Activated T-helper 1 cell treated with anti-CD3 and anti-CD28 coated beads, Interleukin-12 subunit alpha, Interleukin-12 subunit beta, Interleukin-2, Interleukin-4 antibody, amounts not matched to agents 30 ng/mL and 10 ng/mL and 1 ng/mL, durations not matched to agents 14 hours and 24 hours and 36 hours (primary cell): ENCODE data around the gene NES. TPM values are rescaled to one million over a fixed set of nuclear protein-coding genes. Genes with fewer than 3 reads are reported as not detected.

Experiments
- DNase-seq: peaks from one replicate; pipeline ENCODE4 v3.0.0; 2021; ENCODE audit warnings: low spot score
- H3K27ac Mint-ChIP-seq: one replicate; pipeline ENCODE4 v1.8.0; 2021; ENCODE audit warnings: mild to moderate bottlenecking, mixed read lengths
- H3K27me3 Mint-ChIP-seq: one replicate; pipeline ENCODE4 v1.8.0; 2022; ENCODE audit warnings: mild to moderate bottlenecking, moderate library complexity, mixed read lengths; ENCODE audit not compliant: insufficient read depth
- H3K36me3 Mint-ChIP-seq: one replicate; pipeline ENCODE4 v1.8.0; 2021; ENCODE audit warnings: low read depth, mixed read lengths
- H3K4me1 Mint-ChIP-seq: one replicate; pipeline ENCODE4 v1.8.0; 2021; ENCODE audit warnings: low read depth, mixed read lengths
- H3K4me3 Mint-ChIP-seq: one replicate; pipeline ENCODE4 v1.8.0; 2021; ENCODE audit warnings: mild to moderate bottlenecking, moderate library complexity, mixed read lengths
- H3K9me3 Mint-ChIP-seq: one replicate; pipeline ENCODE4 v1.8.0; 2021; ENCODE audit warnings: mixed read lengths
- intact Hi-C: fragments of 100-400 bp; cut with micrococcal nuclease; formaldehyde crosslinking; loops from one replicate; pipeline ENCODE4 v1.15.1; 2024
- total RNA-seq: library from RNA; stranded (reverse); gene quantifications from 2 replicates; pipeline ENCODE4 v1.2.3, GENCODE V29; 2022

Gene NES
- total RNA-seq, 1 donor from 2014 or later, result not detected

DNA sequence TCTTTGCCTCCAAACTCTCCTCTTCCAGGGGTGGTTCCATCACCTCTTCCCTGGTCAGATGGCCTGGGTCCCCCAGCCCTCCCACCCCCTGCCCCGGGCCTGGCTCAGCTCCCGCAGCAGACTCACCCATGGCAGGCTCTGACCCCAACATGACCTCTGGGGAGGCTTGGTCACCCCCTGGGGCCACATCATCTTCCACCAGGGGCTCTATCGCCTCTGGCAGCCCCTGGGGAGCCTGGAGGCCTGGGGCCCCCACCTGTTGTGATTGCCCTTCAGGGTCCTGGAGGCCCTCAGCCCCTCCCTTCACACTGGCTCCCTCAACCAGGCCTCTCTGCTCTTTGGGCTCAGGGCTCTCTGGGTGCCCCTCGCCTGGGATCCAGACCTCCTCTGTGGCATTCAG, 6.4 kb downstream of the NES start:
- Mint-ChIP-seq H3K27me3 (peaks cover 38% of the 10 kb centered on the region), H3K4me1 (no peaks in the 10 kb centered on the region), H3K9me3 (no peaks in the 10 kb centered on the region), H3K27ac (no peak overlapping the region), H3K36me3 (no peaks in the 10 kb centered on the region), H3K4me3 (no peak overlapping the region)
- intact Hi-C loops, result no loop called here
- DNase-seq, result no peak

DNA sequence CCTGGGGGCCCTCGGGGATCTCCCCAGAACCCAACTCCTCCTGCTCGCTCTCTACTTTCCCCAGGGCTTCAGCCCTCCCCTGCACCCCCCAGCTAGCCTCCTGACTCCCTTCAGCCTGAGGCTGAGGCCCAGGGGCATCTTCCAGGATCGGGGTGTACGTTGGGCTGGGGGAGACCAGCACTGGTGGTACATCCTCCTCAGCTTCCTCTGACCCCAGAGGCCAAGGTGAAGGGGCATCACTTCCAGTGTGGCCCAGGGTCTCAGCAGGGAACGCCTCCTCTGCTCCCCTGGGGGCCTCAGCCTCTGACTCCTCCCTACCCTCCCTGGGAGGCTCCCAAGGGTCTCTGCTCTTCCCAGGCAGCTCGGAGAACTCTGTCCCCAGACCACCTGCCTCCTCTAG, 6.8 kb downstream of the NES start:
- no peak overlapping the region for H3K4me3 Mint-ChIP-seq
- intact Hi-C loops, result no loop called here
- H3K27ac Mint-ChIP-seq, result no peak overlapping the region
- no peaks in the 10 kb centered on the region for H3K9me3 Mint-ChIP-seq
- peaks cover 36% of the 10 kb centered on the region for H3K27me3 Mint-ChIP-seq
- H3K36me3 Mint-ChIP-seq, result no peaks in the 10 kb centered on the region
- DNase-seq, result no peak
- H3K4me1 Mint-ChIP-seq, result no peaks in the 10 kb centered on the region

DNA sequence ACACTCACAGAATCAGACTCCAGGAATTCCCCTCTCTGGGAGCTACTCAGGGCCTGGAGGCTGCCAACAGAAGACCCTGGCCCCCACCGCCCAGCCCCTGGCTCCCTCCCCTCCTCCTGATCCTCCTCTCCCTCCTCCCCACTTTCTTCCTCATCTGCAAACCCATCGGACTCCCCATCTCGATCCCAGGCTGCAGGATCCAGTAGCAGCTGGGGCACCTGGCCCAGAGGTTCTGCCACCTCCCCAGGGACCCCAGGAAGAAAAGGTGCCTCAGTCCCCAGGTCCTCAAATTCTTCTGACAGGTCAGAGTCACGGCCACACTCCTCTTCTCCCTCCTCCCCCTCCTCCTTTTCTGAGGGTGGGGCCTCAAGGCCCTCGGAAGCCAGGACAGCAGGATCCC, 7.4 kb downstream of the NES start:
- no peaks in the 10 kb centered on the region for H3K4me1 Mint-ChIP-seq
- no peaks in the 10 kb centered on the region for H3K9me3 Mint-ChIP-seq
- no peak for DNase-seq
- intact Hi-C loops, result no loop called here
- H3K4me3 Mint-ChIP-seq, result no peak overlapping the region
- H3K36me3 Mint-ChIP-seq, result no peaks in the 10 kb centered on the region
- H3K27ac Mint-ChIP-seq, result no peak overlapping the region
- H3K27me3 Mint-ChIP-seq, result peaks cover 35% of the 10 kb centered on the region

DNA sequence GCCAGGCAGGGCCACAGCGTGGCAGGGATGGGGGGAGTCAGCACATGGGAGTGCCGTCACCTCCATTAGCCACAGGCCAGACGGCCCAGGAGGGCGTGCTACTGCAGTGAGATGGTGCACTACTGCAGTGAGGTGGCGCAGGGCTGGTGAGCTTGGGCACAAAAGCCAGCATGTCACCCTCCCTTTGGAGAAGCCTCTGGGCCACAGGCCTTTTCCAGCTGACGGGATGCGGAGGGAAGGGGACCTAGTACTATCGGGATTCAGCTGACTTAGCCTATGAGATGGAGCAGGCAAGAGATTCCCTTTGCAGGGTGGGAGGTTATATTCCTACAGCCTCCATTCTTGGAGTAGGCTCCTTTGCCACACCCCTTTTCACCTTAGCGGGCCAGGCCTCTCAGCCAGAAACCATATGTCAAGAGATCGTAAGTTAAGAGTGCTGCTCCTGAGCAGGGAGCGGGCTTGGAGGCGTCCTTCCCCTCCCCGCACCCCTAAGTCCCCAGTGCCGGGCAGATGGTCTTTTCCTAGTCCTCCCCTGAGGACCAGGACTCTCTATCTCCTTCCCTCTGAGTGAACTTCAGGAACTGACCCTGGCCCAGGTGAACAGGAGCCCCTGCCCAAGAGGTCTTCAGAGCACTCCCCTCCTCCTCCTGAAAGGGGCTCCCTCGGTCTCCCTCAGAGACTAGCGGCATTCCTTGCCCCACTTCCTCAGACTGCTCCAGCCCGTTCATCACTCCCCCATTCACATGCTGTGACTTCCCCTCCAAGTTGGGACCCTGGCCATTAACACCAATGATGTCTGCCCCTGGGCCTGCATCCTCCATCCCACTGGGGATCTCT, 8.2 kb downstream of the NES start:
- Mint-ChIP-seq H3K4me3 (no peak overlapping the region), H3K27me3 (peaks cover 30% of the 10 kb centered on the region), H3K27ac (no peak overlapping the region), H3K4me1 (no peaks in the 10 kb centered on the region), H3K36me3 (no peaks in the 10 kb centered on the region), H3K9me3 (no peaks in the 10 kb centered on the region)
- intact Hi-C loops, result no loop called here
- no peak for DNase-seq

DNA sequence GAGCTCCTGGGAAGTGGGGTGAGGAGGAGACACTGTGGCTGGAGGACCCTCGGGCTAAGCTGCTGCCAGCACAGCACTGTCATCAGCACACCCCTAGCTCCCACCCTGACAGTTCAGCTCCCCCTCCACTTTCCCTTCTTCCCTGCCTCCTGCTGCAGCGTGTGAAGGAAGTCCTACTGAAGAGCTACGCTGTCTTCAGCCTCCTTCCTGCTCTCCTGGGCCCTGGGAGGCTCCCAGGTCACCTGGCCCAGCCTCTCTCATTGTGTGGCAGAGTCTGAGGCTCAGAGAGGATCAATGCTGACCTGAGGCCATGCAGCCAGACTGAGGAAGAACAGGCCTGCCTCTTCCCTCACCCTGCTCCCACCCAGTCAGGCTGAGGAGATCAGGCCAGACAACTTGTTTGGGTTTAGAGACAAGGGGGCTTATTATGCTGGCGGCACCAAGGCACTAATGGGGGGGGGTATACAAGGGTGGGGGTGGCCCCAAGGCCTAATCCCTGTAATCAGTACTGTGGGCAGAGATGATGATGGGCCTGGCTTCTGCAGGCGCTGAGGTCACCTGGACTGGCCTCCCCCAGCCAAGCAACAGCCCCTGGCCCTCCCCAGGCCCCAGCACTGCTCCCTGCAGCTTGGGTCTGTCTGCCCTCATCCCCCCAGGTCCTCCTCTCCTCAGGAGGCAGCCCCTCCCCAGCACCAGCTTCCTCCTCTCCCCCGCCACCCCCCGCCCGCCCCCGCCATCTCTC, 9.1 kb downstream of the NES start:
- Mint-ChIP-seq H3K9me3 (no peaks in the 10 kb centered on the region), H3K27ac (no peak overlapping the region), H3K27me3 (peaks cover 27% of the 10 kb centered on the region), H3K36me3 (no peaks in the 10 kb centered on the region), H3K4me1 (peaks cover 5% of the 10 kb centered on the region), H3K4me3 (no peak overlapping the region)
- no peak for DNase-seq
- intact Hi-C loops, result no loop called here

DNA sequence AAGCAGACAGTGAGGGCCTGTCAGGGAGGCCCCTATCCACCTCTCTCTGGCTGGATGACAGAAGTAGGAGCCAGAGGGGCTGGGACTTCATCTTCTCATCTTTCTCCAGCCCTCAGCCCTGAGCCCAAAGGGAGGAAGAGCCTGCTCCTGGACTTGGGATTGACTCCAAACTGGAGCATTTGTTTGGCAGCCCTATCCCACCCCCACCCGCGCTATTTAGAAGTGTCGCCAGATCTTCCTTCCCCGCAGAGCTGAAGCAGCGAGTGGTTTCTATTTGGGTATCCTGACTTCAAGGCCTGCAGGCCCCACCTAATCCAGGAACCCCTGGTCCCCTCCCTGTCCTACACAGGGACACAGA, 9.6 kb downstream of the NES start:
- Mint-ChIP-seq H3K9me3 (no peaks in the 10 kb centered on the region), H3K27me3 (peaks cover 25% of the 10 kb centered on the region), H3K27ac (no peak overlapping the region), H3K4me1 (peaks cover 10% of the 10 kb centered on the region), H3K36me3 (no peaks in the 10 kb centered on the region), H3K4me3 (no peak overlapping the region)
- intact Hi-C loops, result no loop called here
- DNase-seq, result no peak

DNA sequence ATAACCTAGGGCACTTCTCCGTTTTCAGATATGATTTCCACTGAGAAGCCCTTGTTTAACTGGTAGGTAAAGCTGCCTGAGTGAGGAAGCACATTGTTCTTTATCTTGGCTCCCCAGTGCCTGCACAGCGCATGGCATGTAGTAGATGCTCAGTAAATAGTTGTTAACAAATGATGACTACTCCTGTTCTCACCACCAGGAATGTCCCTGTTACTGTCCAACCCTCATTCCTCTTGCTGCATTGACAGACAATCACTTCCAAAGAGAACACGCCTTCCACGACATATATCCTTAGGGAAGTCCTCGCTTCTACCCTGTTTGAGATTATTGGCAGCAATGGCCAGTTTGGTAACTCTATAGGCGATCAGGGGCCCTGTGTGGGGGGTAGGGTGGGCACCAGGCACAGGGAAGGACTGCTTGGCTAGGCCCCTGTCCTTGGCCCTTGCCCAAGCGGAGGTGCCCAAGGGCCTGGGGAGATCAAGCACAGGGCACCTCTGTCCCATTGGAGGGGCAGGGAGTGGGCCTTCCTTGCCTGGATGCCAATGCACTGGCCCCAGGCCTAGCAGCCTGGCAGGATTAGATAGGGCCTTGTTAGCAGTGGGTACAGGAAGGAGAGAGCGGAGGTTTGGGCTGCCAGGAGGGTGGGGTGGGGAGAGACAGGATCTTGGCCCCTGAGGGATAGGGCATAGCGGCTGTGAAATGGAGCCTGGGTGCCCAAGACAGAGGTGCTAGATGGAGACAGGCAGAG, 10.2 kb downstream of the NES start:
- Mint-ChIP-seq H3K4me1 (peaks cover 14% of the 10 kb centered on the region), H3K27ac (no peak overlapping the region), H3K27me3 (peaks cover 19% of the 10 kb centered on the region), H3K36me3 (no peaks in the 10 kb centered on the region), H3K4me3 (no peak overlapping the region), H3K9me3 (no peaks in the 10 kb centered on the region)
- intact Hi-C loops, result no loop called here
- no peak for DNase-seq

DNA sequence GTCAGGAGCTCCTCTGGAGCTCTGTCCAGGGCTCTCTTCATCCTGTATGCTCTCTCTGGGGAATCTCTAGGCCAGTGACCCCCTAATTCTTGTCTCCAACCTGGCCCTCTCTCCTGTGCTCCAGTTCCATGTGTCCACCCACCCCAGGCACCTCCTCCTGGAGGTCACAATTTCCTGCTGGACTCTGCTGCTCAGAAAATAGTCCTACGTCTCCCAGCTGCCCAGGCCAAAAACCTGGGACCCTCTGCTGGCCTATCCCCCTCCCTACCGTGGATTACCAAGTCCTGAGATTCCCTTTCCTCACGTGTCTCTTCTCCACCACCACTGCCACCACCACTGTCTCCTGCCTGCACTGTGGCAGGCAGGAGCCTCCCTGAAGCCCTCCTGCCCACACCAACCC, 11.7 kb downstream of the NES start:
- intact Hi-C loops, result no loop called here
- no peak for DNase-seq
- Mint-ChIP-seq H3K27ac (no peak overlapping the region), H3K27me3 (peaks cover 8% of the 10 kb centered on the region), H3K4me1 (peaks cover 23% of the 10 kb centered on the region), H3K9me3 (no peaks in the 10 kb centered on the region), H3K4me3 (no peak overlapping the region), H3K36me3 (no peaks in the 10 kb centered on the region)

DNA sequence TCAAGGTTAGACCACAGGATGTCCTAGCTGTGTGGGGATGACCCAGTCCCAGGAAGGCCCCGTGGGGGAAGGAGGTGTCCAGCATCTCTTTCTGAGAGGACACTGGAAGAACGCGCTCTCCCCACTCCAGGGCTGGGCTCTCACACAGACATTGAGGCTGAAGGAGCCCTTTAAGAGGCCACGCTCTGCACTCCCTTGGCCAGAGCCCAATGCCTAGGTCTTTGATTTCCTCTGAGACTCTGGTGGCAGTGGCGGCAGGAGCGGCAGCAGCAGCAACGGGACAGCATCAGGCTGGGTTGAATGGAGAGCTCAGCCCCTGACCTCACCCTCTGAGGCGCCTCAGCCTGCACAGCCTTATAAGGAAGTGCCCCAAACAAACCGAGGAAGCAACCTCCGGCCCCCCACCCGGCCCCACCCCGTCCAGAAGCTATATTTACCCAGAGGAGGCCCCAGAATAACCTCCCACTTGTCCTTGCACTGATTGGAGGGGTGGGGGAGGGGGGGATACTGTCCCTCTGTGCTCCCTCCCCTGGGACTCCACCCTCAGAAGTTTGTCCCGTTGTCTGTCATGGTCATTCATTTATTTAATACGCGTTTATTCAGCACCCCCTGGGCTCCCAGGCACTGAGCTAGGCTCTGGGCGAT, 12.3 kb downstream of the NES start:
- H3K36me3 Mint-ChIP-seq, result no peaks in the 10 kb centered on the region
- DNase-seq, result no peak
- no peaks in the 10 kb centered on the region for H3K9me3 Mint-ChIP-seq
- peaks cover 27% of the 10 kb centered on the region for H3K4me1 Mint-ChIP-seq
- H3K4me3 Mint-ChIP-seq, result no peak overlapping the region
- intact Hi-C loops, result no loop called here
- H3K27ac Mint-ChIP-seq, result no peak overlapping the region
- peaks cover 8% of the 10 kb centered on the region for H3K27me3 Mint-ChIP-seq

DNA sequence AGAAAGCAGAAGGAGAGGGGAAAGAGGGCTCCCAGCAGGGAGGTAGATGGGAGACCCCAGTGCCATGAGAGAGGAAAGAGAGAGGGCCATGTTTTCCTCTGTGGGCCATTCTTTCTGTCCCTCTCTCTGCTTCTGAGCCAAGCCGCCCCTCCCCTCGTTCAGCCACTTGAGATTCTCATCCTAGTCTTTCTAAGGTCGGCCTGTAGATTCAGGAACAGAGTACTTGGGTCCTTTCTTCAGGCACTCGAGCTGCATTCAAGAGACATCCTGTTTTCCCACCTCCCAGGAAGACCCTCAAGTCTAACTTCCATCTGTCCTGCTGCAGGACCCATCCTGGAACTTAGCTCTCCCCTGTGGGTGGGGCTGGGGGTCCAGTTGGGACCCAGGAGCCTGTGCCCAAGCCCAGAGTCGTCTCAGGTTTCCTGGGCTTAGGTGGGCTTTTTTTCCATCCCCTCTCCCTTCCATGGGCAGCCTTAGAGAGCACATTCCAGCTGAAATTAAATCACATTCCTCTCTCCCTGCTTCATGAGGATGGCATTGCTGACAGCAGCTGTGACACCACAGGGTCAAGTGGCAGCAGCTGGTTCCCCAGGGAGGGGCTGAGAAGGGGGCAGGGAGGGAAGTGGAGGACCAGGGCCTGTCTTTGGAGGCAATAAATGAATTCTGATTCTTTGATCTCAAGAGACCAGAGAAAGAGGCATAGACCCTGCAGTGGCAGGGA, 13.0 kb downstream of the NES start:
- Mint-ChIP-seq H3K4me1 (peaks cover 34% of the 10 kb centered on the region), H3K36me3 (no peaks in the 10 kb centered on the region), H3K9me3 (no peaks in the 10 kb centered on the region), H3K27me3 (peaks cover 8% of the 10 kb centered on the region), H3K27ac (no peak overlapping the region), H3K4me3 (no peak overlapping the region)
- intact Hi-C loops, result no loop called here
- no peak for DNase-seq

DNA sequence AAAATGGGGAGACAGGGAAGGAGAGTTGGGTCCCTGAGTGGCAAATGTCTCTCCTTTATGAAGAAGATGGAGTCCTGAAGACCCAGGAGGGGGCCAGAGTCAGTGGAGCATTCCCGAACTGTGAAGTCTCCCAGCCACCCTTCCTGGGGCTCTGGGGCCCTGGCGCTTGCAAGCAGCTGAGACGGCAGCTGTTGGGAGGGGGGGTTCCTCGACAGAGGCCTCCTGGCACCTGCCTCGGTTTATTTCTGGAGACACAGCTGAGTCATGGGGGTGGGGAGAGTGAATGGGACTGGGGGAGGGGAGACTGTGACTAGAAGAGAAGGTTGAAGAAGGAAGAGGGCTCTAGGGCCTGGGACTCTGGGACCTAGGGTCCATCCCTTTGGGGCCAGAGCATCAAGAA, 14.0 kb downstream of the NES start:
- no peak overlapping the region for H3K27ac Mint-ChIP-seq
- no peak for DNase-seq
- no peak overlapping the region for H3K4me3 Mint-ChIP-seq

DNA sequence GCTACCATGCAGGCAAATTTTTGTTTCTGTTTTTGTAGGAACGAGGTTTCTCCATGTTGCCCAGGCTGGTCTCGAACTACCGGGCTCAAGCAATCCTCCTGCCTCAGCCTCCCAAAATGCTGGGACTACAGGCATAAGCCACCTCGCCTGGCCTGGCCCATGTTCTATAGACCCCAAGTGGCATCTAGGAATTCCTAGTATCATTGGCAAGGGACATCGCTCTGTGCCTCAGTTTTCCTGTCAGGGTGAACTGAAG, 14.5 kb downstream of the NES start:
- H3K9me3 Mint-ChIP-seq, result no peaks in the 10 kb centered on the region
- peaks cover 40% of the 10 kb centered on the region for H3K4me1 Mint-ChIP-seq
- no peak overlapping the region for H3K4me3 Mint-ChIP-seq
- DNase-seq, result no peak
- H3K27ac Mint-ChIP-seq, result peak overlapping the region; percentile 8
- H3K36me3 Mint-ChIP-seq, result no peaks in the 10 kb centered on the region
- H3K27me3 Mint-ChIP-seq, result peaks cover 8% of the 10 kb centered on the region
- intact Hi-C loops, result no loop called here

More for the DNA sequence above, 14.0 kb downstream of the NES start:
- peaks cover 36% of the 10 kb centered on the region for H3K4me1 Mint-ChIP-seq
- no peaks in the 10 kb centered on the region for H3K36me3 Mint-ChIP-seq
- H3K27me3 Mint-ChIP-seq, result peaks cover 8% of the 10 kb centered on the region
- intact Hi-C loops, result no loop called here
- no peaks in the 10 kb centered on the region for H3K9me3 Mint-ChIP-seq
